GM23338 (cell line): ENCODE data around the gene CLIC2. TPM values are rescaled to one million over a fixed set of nuclear protein-coding genes. Genes with fewer than 3 reads are reported as not detected.
A peak's percentile ranks its signal among the peaks of the same experiment; 100 is the strongest.

Source experiments
- ATAC-seq: fragments of 200-7000 bp; cut with Tn5 transposase; 3 replicates; pipeline ENCODE4 v1.9.1; 2020
- DNase-seq: peaks from one replicate; pipeline ENCODE4 v3.0.0-alpha.2; 2015; ENCODE audit warnings: low spot score
- H2AFZ ChIP-seq: fragments of 200-600 bp; sonication (generic); 2 replicates; pipeline ENCODE4 v1.8.0; 2016; ENCODE audit warnings: antibody characterized with exemption, mild to moderate bottlenecking, moderate library complexity
- H3F3A ChIP-seq: fragments of 200-600 bp; sonication (generic); replicated peaks from 2 replicates; pipeline ENCODE4 v1.8.0; 2017; ENCODE audit warnings: antibody characterized with exemption, mixed run types, low read depth
- H3K27ac ChIP-seq: fragments of 200-600 bp; sonication (generic); 2 replicates; pipeline ENCODE4 v1.6.1; 2016; ENCODE audit warnings: low read depth
- H3K27me3 ChIP-seq: fragments of 200-600 bp; sonication (generic); 2 replicates; pipeline ENCODE4 v1.8.0; 2016; ENCODE audit warnings: mild to moderate bottlenecking, mixed run types, moderate library complexity; ENCODE audit not compliant: insufficient read depth
- H3K36me3 ChIP-seq: fragments of 200-600 bp; sonication (generic); 2 replicates; pipeline ENCODE4 v1.8.0; 2016; ENCODE audit warnings: mild to moderate bottlenecking; ENCODE audit not compliant: insufficient read depth
- H3K4me1 ChIP-seq: fragments of 200-600 bp; sonication (generic); 2 replicates; pipeline ENCODE4 v1.8.0; 2016; ENCODE audit warnings: mild to moderate bottlenecking, moderate library complexity; ENCODE audit not compliant: insufficient read depth
- H3K4me2 ChIP-seq: fragments of 200-600 bp; sonication (generic); 2 replicates; pipeline ENCODE4 v1.7.1; 2017; ENCODE audit warnings: mixed run types
- H3K4me3 ChIP-seq: fragments of 200-600 bp; sonication (generic); 2 replicates; pipeline ENCODE4 v1.6.1; 2016; ENCODE audit warnings: mixed run types
- H3K79me2 ChIP-seq: fragments of 200-600 bp; sonication (generic); replicated peaks from 2 replicates; pipeline ENCODE4 v1.8.0; 2017; ENCODE audit warnings: mild to moderate bottlenecking; ENCODE audit not compliant: insufficient read depth
- H3K9me2 ChIP-seq: fragments of 200-600 bp; sonication (generic); 2 replicates; pipeline ENCODE4 v1.8.0; 2017; ENCODE audit not compliant: insufficient read depth
- H4K20me1 ChIP-seq: fragments of 200-600 bp; sonication (generic); replicated peaks from 2 replicates; pipeline ENCODE4 v1.8.0; 2017; ENCODE audit warnings: mild to moderate bottlenecking; ENCODE audit not compliant: insufficient read depth
- H3K27ac Mint-ChIP-seq: 2 replicates; pipeline ENCODE4 v1.8.0; 2020; ENCODE audit warnings: inconsistent platforms, mild to moderate bottlenecking, moderate library complexity, mixed read lengths
- H3K27me3 Mint-ChIP-seq: 3 replicates; pipeline ENCODE4 v1.8.0; 2022; ENCODE audit warnings: low read depth, mild to moderate bottlenecking, moderate library complexity, mixed read lengths, inconsistent platforms; ENCODE audit not compliant: insufficient read depth, poor library complexity
- H3K36me3 Mint-ChIP-seq: 3 replicates; pipeline ENCODE4 v1.8.0; 2021; ENCODE audit warnings: low read depth, mild to moderate bottlenecking, inconsistent platforms, moderate library complexity, mixed read lengths
- H3K4me1 Mint-ChIP-seq: 3 replicates; pipeline ENCODE4 v1.8.0; 2020; ENCODE audit warnings: mild to moderate bottlenecking, inconsistent platforms, mixed read lengths
- H3K4me3 Mint-ChIP-seq: 3 replicates; pipeline ENCODE4 v1.8.0; 2021; ENCODE audit warnings: moderate library complexity, mild to moderate bottlenecking, inconsistent platforms, mixed read lengths
- H3K9me3 Mint-ChIP-seq: 3 replicates; pipeline ENCODE4 v1.8.0; 2020; ENCODE audit warnings: moderate library complexity, mild to moderate bottlenecking, inconsistent platforms, mixed read lengths
- CREB1 ChIP-seq: fragments of 250-450 bp; sonication (Bioruptor Pico); IDR thresholded peaks from 2 replicates; pipeline ENCODE4 v1.5.0; 2020; ENCODE audit warnings: low read depth, mild to moderate bottlenecking, moderate library complexity
- EZH2 ChIP-seq: fragments of 200-600 bp; sonication (generic); IDR thresholded peaks from one replicate; pipeline ENCODE4 v1.8.0; 2017; ENCODE audit warnings: antibody characterized with exemption, mild to moderate bottlenecking, low read depth; ENCODE audit not compliant: unreplicated experiment
- EZH2phosphoT487 ChIP-seq: fragments of 200-600 bp; sonication (generic); IDR thresholded peaks from one replicate; pipeline ENCODE4 v1.8.1; 2018; ENCODE audit warnings: antibody characterized with exemption; ENCODE audit not compliant: unreplicated experiment
- JUNB ChIP-seq: IDR thresholded peaks from one replicate; pipeline ENCODE4 v1.6.1; 2016; ENCODE audit warnings: antibody characterized with exemption; ENCODE audit not compliant: unreplicated experiment
- NANOG ChIP-seq: IDR thresholded peaks from 2 replicates; pipeline ENCODE4 v1.6.1; 2016; ENCODE audit warnings: antibody characterized with exemption, borderline replicate concordance
- POLR2AphosphoS5 ChIP-seq: IDR thresholded peaks from 2 replicates; pipeline ENCODE4 v1.6.1; 2016; ENCODE audit warnings: antibody characterized with exemption, low read depth
- REST ChIP-seq: IDR thresholded peaks from one replicate; pipeline ENCODE4 v1.6.1; 2018; ENCODE audit warnings: antibody characterized with exemption; ENCODE audit not compliant: unreplicated experiment
- STAT1 ChIP-seq: IDR thresholded peaks from one replicate; pipeline ENCODE4 v1.6.1; 2016; ENCODE audit warnings: antibody characterized with exemption; ENCODE audit not compliant: unreplicated experiment
- ZNF114 ChIP-seq: fragments of 250-450 bp; sonication (Bioruptor Pico); IDR thresholded peaks from 2 replicates; pipeline ENCODE4 v1.5.0; 2020; ENCODE audit warnings: mild to moderate bottlenecking, moderate library complexity
- ZNF331 ChIP-seq: fragments of 250-450 bp; sonication (Bioruptor Pico); IDR thresholded peaks from 2 replicates; pipeline ENCODE4 v1.5.0; 2020; ENCODE audit warnings: low read depth, mild to moderate bottlenecking, moderate library complexity
- polyA plus RNA-seq: library from polyadenylated mRNA; unstranded; fragments of >200 nt; fragmentation: Nextera tagmentation; extraction: Ambion mirVana; gene quantifications from 2 replicates; pipeline ENCODE4 v1.2.1, GENCODE V29; 2016
- total RNA-seq: library from RNA; depleted of rRNA; stranded (reverse); fragments of >200 nt; shearing (Covaris generic); gene quantifications from 2 replicates; pipeline ENCODE4 v1.2.3, GENCODE V29; 2014
- TF ChIP-seq, protein P1 (sequence below), 2 experiments: fragments of 200-600 bp in 1 of 2; sonication (generic) in 1 of 2; conservative IDR thresholded peaks; 2 replicates each; pipeline versions ENCODE4 v1.5.1 to v1.6.1; 2016 to 2017; ENCODE audit warnings: antibody characterized with exemption in 2 of 2, low read depth in 2 of 2, mild to moderate bottlenecking in 2 of 2, moderate library complexity in 1 of 2
- TF ChIP-seq, protein P2 (sequence below): fragments of 250-450 bp; sonication (Bioruptor Pico); IDR thresholded peaks from 2 replicates; pipeline ENCODE4 v1.5.0; 2020; ENCODE audit warnings: mild to moderate bottlenecking, moderate library complexity
- TF ChIP-seq, protein P3 (sequence below): IDR thresholded peaks from 2 replicates; pipeline ENCODE4 v1.6.1; 2016; ENCODE audit warnings: antibody characterized with exemption

Gene CLIC2
- total and polyA plus RNA-seq, 2 experiments from 2014 or later: 0.56 to 0.61 TPM

DNA sequence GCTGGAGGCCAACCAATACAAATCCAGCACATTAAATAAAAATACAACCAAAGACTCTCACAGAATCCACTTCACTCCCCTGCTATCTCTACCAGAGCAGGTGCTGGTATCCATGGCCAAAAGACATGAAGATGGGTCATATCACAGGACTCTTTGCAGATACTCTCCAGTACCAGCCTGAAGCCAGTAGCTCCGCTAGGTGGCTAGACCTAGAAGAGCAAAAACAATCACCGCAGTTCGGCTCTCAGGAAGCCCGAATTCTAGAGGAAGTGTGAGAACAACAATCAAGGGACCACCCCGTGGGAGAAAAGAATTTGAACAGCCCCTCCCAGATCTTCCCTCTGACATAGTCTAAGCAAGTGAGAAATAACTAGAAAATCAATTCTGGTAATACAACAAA, 20.2 kb downstream of the CLIC2 start:
- Mint-ChIP-seq H3K9me3 (peaks cover 7% of the 10 kb centered on the region), H3K27ac (no peak overlapping the region; the same call in 1 of the 2 replicates), H3K4me3 (no peak overlapping the region), H3K4me1 (peaks cover 5% of the 10 kb centered on the region; the same call in 1 of the 3 replicates), H3K27me3 (no peaks in the 10 kb centered on the region), H3K36me3 (no peaks in the 10 kb centered on the region)
- no peaks in the 10 kb centered on the region for H3K36me3 ChIP-seq
- H4K20me1 ChIP-seq: no peaks in the 10 kb centered on the region
- H3K4me2 ChIP-seq: no peak overlapping the region
- H2AFZ ChIP-seq: no peak overlapping the region
- DNase-seq (peak; percentile 27), ATAC-seq (no peak)
- TF ChIP-seq, protein P1, sequence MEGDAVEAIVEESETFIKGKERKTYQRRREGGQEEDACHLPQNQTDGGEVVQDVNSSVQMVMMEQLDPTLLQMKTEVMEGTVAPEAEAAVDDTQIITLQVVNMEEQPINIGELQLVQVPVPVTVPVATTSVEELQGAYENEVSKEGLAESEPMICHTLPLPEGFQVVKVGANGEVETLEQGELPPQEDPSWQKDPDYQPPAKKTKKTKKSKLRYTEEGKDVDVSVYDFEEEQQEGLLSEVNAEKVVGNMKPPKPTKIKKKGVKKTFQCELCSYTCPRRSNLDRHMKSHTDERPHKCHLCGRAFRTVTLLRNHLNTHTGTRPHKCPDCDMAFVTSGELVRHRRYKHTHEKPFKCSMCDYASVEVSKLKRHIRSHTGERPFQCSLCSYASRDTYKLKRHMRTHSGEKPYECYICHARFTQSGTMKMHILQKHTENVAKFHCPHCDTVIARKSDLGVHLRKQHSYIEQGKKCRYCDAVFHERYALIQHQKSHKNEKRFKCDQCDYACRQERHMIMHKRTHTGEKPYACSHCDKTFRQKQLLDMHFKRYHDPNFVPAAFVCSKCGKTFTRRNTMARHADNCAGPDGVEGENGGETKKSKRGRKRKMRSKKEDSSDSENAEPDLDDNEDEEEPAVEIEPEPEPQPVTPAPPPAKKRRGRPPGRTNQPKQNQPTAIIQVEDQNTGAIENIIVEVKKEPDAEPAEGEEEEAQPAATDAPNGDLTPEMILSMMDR (conservative IDR thresholded peaks at IDR 0.05; ENCODE audit: low read depth in 2 of 2): no peak
- TF ChIP-seq CREB1 (CRISPR knock-in tag) (no peak), ZNF331 (CRISPR knock-in tag) (no peak), JUNB (no peak), ZNF114 (no peak), EZH2 (no peak), REST (no peak), NANOG (no peak), STAT1 (no peak), EZH2phosphoT487 (no peak), POLR2AphosphoS5 (no peak)
- TF ChIP-seq, protein P2, sequence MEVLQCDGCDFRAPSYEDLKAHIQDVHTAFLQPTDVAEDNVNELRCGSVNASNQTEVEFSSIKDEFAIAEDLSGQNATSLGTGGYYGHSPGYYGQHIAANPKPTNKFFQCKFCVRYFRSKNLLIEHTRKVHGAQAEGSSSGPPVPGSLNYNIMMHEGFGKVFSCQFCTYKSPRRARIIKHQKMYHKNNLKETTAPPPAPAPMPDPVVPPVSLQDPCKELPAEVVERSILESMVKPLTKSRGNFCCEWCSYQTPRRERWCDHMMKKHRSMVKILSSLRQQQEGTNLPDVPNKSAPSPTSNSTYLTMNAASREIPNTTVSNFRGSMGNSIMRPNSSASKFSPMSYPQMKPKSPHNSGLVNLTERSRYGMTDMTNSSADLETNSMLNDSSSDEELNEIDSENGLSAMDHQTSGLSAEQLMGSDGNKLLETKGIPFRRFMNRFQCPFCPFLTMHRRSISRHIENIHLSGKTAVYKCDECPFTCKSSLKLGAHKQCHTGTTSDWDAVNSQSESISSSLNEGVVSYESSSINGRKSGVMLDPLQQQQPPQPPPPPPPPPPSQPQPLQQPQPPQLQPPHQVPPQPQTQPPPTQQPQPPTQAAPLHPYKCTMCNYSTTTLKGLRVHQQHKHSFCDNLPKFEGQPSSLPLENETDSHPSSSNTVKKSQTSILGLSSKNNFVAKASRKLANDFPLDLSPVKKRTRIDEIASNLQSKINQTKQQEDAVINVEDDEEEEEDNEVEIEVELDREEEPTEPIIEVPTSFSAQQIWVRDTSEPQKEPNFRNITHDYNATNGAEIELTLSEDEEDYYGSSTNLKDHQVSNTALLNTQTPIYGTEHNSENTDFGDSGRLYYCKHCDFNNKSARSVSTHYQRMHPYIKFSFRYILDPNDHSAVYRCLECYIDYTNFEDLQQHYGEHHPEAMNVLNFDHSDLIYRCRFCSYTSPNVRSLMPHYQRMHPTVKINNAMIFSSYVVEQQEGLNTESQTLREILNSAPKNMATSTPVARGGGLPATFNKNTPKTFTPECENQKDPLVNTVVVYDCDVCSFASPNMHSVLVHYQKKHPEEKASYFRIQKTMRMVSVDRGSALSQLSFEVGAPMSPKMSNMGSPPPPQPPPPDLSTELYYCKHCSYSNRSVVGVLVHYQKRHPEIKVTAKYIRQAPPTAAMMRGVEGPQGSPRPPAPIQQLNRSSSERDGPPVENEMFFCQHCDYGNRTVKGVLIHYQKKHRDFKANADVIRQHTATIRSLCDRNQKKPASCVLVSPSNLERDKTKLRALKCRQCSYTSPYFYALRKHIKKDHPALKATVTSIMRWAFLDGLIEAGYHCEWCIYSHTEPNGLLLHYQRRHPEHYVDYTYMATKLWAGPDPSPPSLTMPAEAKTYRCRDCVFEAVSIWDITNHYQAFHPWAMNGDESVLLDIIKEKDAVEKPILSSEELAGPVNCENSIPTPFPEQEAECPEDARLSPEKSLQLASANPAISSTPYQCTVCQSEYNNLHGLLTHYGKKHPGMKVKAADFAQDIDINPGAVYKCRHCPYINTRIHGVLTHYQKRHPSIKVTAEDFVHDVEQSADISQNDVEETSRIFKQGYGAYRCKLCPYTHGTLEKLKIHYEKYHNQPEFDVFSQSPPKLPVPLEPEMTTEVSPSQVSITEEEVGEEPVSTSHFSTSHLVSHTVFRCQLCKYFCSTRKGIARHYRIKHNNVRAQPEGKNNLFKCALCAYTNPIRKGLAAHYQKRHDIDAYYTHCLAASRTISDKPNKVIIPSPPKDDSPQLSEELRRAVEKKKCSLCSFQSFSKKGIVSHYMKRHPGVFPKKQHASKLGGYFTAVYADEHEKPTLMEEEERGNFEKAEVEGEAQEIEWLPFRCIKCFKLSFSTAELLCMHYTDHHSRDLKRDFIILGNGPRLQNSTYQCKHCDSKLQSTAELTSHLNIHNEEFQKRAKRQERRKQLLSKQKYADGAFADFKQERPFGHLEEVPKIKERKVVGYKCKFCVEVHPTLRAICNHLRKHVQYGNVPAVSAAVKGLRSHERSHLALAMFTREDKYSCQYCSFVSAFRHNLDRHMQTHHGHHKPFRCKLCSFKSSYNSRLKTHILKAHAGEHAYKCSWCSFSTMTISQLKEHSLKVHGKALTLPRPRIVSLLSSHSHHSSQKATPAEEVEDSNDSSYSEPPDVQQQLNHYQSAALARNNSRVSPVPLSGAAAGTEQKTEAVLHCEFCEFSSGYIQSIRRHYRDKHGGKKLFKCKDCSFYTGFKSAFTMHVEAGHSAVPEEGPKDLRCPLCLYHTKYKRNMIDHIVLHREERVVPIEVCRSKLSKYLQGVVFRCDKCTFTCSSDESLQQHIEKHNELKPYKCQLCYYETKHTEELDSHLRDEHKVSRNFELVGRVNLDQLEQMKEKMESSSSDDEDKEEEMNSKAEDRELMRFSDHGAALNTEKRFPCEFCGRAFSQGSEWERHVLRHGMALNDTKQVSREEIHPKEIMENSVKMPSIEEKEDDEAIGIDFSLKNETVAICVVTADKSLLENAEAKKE (CRISPR knock-in tag): no peak
- TF ChIP-seq, protein P3, sequence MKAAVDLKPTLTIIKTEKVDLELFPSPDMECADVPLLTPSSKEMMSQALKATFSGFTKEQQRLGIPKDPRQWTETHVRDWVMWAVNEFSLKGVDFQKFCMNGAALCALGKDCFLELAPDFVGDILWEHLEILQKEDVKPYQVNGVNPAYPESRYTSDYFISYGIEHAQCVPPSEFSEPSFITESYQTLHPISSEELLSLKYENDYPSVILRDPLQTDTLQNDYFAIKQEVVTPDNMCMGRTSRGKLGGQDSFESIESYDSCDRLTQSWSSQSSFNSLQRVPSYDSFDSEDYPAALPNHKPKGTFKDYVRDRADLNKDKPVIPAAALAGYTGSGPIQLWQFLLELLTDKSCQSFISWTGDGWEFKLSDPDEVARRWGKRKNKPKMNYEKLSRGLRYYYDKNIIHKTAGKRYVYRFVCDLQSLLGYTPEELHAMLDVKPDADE: no peak
- H3K79me2 ChIP-seq: no peaks in the 10 kb centered on the region
- H3F3A ChIP-seq: no peaks in the 10 kb centered on the region
- H3K4me3 ChIP-seq: no peak overlapping the region
- no peak overlapping the region for H3K27ac ChIP-seq
- no peaks in the 10 kb centered on the region for H3K27me3 ChIP-seq
- H3K4me1 ChIP-seq: no peaks in the 10 kb centered on the region
- H3K9me2 ChIP-seq: no peaks in the 10 kb centered on the region
